T-helper 2 cell (primary cell): ENCODE results near the gene FANCG.

Source experiments
- DNase-seq, 5 experiments: peaks; one replicate each; pipeline versions ENCODE4 v3.0.0 to v3.0.0-alpha.2; 2012 to 2022

Gene FANCG

GRCh38 chr9:35103660-35104191 lies 24.0 kb upstream of the FANCG start:
- no peak for DNase-seq

- peak; percentile 74 to 97 (median 89) for DNase-seq
Measured at GRCh38 chr9:35102769-35103659, 23.3 kb upstream of the FANCG start, which contains the start of gene STOML2. STOML2 (minus strand) TSS chr9:35103131; CDS start chr9:35103094, 37 bp downstream.

GRCh38 chr9:35102465-35102768 lies 22.7 kb upstream of the FANCG start:
- DNase-seq: no peak

- no peak for DNase-seq
Measured at GRCh38 chr9:35097573-35097972, 17.8 kb upstream of the FANCG start.

DNA sequence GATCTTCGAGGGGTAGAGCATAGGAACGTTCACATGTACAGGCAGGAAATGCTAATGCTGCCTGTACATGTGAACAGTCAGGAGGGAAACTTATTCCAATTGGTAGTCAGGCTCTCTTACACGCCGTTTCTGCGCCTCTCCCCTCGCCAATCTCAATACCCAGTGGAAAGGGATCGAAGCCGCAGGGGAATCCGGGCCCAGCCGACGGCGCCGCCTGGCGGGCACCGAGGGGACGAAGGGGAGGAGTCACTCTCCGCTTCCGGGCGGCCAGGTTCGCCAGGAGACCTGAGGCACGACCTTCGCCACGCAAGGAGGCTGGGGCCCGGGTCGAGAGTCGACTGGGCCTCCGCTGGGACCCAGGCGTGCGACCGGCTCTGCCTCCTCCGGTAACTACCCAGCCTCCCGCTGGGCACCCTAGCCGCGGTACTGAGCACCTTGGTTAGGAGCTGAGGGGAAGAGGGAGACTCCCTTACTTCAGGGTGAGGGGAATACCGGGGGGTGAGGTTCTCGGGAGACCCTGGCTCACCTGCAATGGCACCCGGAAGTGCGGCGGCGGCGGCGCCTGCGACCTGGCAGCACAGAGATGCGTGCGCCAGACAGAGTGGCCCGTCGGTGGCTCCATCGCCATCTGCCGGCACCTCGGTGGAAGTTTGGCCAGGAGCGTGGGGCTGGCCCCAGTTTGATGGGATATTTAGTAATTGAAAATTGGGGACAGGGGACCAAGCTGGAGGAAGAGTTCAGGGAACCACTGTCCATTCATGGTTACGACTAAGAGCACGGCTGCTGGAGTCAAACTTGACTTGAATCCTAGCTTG lies 16.5 kb upstream of the FANCG start, which contains the start of gene PIGO:
Gene PIGO, minus strand, starts transcription at position 557 of the 815 bp plus-strand sequence. CDS start 1,026 bp downstream, outside the sequence.
- DNase-seq: peak; percentile 77 to 95 (median 84)

DNA sequence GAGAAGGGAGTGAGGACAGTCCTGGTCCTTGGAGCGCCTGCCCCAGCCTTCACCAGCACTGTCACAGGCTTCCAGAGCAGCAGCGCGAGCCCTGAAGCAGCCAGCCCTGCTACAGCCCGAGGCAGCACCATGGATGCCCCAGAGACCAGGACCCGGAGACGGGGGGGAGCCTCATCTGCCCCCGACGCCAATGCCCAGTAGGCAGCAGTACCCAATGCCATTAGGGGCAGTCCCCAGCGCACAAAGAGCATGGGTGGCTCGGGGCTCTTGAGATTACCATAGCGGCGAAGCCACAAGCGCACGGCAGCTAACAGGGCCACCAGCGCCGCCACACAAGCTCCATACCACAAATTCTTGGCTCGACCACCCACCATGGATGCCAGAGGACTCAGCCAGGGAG lies 11.8 kb upstream of the FANCG start:
- DNase-seq: no peak

GRCh38 chr9:35089434-35089833 lies 9.7 kb upstream of the FANCG start:
- no peak for DNase-seq

DNA sequence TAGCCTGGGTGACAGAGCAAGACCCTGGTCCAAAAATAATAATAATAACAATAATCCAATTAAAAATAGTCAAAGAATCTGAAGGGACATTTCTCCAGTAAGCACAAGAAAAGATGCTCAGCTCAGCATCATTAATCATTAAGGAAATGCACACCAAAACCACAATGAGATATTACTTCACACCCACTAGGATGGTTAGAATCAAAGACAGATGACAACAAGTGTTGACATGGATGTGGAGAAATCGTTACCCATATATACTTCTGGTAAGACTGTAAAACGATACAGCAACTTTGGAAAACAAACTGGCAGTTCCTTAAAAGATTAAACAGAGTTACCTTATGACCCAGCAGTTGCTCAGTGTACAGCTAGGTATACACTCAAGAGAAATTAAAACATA lies 5.3 kb upstream of the FANCG start:
- no peak for DNase-seq

DNA sequence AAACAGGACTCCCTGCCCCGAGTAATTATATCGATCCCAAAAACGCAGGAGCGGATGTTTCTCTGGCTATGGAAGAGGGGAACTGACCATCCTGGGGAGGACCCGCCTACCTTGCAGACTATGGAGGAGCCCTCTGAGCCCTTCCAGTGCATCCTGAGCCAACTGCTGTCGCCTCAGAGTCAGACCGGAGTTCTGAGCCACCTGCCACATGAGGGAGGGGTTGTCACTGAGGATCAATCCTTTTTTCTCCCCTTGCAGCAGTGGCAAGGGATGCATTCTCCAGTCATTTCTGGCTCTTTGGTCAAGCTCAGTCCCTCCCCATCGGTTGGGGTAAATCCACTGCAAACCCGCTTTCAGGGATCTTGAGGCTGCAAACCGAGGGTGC lies 709 bp downstream of the FANCG start:
- DNase-seq: peak in 1 of 5 experiments; percentile 13

- DNase-seq: no peak
Measured at GRCh38 chr9:35078066-35078465, 1.7 kb downstream of the FANCG start.

DNA sequence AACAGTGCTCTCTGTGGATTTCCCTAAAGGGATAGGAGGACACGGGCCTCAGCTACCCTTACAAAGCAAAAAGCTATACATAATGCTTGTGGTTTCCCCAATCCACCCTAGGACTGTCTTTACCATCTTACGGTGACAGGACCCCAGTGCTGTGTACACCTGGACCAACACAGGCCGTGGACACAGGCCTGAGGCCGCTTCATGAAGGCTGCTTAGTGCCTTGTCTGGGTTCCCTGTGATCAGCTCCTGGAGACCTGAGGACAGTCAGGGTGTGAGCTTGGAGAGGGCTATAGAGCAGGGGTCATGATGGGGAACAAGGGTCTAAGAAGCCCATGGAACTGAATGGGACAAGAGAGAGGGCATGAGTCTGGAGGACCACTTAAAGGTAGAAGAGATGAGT lies 2.9 kb downstream of the FANCG start:
- DNase-seq: no peak

DNA sequence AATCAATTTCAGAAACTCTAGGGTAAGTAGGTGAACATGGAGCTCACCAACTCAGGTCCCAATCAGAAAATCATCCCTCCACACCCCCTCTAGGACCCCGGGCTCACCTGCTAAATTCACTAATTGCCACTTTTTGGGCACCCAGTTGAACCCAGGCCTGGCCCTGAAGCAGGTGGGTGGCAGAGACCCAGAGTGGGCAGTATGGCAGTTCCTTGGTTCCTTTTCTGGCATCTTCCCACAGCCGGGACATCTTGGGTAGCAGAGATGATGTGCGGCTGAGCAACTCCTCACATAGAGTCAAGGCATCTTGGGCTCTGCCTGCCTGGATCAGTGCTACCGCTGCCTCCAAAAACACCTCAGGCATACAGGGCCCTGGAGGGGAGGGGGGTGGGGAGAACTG lies 4.4 kb downstream of the FANCG start:
- DNase-seq: no peak

DNA sequence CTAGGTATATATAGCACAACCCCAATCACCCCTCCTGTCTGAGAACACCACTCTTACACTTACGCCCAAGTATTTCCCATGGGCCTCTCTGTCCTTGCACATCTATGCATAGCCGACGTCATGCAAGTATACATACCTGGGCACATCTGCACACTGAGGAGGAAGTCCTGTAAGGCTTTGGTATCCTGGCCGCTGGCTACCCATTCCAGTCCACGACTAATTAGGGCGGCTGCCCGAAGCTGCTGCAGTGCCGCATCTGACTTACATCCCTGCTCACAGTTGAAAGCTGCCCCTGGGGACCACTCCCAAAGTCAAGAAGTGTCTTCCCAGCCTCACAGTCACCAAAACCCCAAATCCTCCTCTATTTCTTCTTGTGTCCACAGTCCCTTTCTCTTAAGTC lies 5.0 kb downstream of the FANCG start:
- DNase-seq: no peak

DNA sequence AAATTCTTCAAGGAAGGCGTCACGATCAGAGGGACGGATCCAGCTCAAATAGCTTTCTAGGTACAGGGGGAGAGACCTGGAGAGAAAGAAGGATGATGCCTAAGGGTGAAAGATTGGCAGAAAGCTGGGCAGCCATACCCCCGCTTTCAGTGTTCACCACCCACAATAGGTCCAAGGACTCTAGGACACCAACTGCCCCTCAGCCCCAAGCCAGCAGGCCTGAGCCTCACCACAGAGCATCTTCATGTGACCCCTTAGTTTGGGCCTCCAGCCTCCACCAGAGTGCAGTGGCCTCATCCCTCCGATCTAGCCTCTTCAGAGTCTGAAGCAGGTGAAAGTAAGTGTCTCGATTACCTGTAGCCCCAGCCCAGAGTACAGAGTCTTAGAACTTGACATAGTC lies 5.6 kb downstream of the FANCG start:
- DNase-seq: no peak

DNA sequence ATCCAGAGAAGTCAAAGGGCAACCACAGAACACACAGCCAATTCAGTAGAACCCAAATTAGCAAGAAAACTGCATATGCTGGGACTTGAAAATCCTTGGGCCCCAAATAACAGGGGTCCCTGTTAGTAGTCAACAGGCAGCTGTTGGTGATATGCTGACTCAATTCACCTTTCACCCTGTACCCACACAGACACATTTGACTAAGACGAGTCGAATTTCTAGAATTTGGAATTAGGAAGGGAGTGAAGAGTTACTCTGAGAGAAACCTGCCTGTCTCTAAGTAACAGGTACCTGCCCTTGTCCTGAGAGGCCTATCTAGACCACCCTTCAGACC lies 6.5 kb downstream of the FANCG start:
- DNase-seq: peak in 1 of 5 experiments; percentile 74

DNA sequence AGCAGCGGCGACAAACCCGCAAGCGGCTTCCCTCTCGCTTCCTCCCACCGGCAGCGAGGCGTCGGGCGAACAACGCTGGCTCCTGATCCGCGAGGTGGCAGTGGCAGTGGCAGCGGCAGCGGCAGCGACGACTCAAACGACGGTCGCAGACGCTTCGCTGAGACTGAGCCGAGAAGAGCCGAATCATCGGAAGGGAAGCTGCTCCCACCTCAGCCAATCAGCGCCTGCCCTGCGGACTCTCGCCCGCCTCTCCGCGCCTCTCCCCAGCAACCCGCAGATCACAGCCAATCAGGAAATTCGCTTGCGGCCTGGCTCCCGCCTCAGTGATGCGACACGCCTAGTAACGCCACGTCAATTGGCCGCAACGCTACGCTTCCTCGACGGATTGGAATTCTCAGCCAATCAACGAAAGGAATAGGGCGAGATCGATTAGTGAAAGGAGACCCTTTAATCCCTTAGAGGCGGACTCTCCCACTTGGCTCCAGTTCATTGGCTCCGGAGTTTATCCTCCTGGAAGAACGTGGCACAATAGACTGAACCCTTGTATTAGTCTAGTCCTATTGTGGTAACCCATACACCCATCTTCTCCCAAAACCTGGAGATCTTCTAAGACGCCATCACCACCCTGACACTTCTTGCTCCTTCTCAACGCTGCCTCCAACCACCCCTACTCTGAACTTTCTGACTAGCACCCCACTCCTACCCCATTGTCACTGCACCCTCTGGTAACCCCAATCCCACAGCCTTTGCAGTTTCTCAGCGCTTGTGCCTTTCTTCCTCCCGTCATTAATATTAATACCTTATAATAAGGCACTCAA lies 7.1 kb downstream of the FANCG start, which contains the start of gene VCP:
Gene VCP, minus strand, starts transcription at position 165 of the 818 bp plus-strand sequence. CDS start 272 bp downstream, outside the sequence.
- DNase-seq: peak; percentile 92 to 100 (median 97)

DNA sequence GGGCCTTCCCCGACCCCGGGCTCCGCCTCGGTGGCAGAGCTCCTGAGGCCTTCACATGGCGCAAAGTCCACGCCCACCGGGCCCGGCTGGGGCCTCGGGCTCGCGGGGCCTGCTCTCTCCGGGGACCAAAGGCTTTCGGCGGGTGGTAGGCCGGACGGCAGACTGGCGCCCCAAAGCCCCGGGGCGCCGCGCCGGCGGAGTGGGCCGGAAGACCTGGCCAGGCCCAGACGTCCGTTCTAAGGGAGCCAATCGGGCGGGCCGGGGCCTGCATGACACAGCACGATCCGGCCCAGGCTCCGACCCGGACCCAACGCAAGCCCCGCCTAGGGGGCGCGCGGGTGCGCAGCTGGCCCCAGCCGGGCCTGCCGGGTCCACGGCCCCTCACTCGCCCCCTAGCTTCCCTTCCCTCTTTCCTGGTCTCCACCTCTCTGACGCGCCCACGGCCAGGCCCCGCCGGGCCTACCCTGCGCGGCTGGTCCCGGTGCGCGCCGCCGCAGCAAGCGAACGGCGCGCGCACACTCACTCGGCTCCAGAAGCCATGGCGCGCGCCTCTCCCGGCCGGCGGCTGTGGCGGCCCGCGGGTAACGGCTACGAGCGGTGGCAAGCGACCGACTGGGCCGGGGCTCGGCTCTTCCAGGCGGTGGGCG lies 7.8 kb downstream of the FANCG start:
- DNase-seq: peak; percentile 48 to 85 (median 71)

- DNase-seq: no peak
Measured at GRCh38 chr9:35070823-35071813, 8.6 kb downstream of the FANCG start.

GRCh38 chr9:35069020-35069419 lies 10.7 kb downstream of the FANCG start:
- no peak for DNase-seq

- DNase-seq: no peak
Measured at GRCh38 chr9:35067056-35067455, 12.7 kb downstream of the FANCG start.
